Stimulated activated naive CD4-positive, alpha-beta T cell treated with Interleukin-2 at 50 U/mL for 16 hours (primary cell): ENCODE results near the gene TDP1.
"Not testable (repeated sequence)": the region's sequence is repeated elsewhere in the genome, so short reads cannot be mapped to it uniquely, and the experiment has no call there.

Experiments used
- DNase-seq: peaks from one replicate; lab custom pipeline; 2025; lab: John Stamatoyannopoulos, UW

TDP1 gene

GRCh38 chr14:90049390-90049789 lies 93.7 kb downstream of the TDP1 start:
- DNase-seq, result no peak

GRCh38 chr14:90050271-90050670 lies 94.5 kb downstream of the TDP1 start:
- no peak for DNase-seq

GRCh38 chr14:90053044-90053443 lies 97.3 kb downstream of the TDP1 start:
- DNase-seq, result no peak

- DNase-seq, result no peak
Measured at GRCh38 chr14:90054803-90055202, 99.1 kb downstream of the TDP1 start.

- DNase-seq, result no peak
Measured at GRCh38 chr14:90056826-90057225, 101.1 kb downstream of the TDP1 start.

DNA sequence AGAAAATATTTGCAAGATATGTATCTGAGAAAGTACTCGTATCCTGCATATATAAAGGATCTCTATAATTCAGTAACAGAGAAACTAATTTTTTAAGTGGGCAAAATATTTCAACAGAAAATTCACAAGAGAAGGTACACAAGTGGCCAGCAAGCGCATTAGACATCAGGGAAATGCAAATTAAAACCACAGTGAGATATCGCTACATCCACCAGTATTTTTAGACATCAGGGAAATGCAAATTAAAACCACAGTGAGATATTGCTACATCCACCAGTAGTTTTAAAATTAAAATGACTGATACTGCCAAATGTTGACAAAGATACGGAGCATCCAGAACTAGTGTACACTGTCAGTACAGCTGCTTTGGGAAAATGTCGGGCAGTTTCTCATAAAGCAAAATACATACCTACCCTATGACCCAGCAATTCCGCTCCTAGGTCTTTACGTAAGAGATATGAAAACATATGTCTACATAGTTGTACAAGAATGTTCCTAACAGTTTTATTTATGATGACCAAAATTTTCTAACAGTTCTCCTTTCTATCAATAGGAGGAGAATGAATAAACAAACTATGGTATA lies 103.2 kb downstream of the TDP1 start:
- DNase-seq, result no peak

GRCh38 chr14:90060312-90060964 lies 104.7 kb downstream of the TDP1 start:
- peak; percentile 40 for DNase-seq

DNA sequence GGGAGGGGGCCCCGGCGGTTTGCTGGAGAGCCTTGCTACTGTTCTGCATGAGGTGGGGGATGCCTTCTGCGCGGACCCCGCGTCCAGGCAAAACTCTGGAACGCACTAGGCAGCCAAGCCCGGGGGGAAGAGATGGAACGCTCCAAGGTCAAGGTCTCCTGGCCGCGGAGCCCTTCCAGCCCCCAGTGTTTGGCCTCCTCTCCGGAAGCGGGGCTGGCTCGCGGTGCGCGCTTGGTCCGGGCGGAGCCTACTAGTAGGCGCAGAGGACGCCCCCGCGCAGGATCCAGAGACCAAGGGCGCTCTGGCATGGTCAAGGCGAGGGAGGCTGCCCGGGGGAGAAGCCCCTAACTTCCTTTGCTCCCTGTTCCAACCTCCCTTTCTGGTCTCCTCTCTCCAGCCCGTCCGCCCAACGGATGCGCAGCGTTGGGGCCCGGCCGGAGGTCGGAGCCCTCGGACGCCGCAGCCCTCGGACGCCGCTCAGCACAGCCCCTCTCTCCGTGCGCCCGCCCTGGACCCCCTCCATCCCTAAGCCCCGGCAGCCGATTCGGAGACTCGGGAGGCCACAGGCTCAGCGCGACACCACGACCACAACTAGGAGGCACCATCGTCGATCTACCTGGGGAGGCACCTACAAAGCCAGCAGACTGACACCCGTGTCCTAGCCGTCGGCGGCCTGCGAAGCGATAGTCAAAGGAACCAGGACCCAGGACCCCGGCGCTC lies 105.4 kb downstream of the TDP1 start:
- no peak for DNase-seq

- no peak for DNase-seq
Measured at GRCh38 chr14:90061685-90062126, 106.0 kb downstream of the TDP1 start, which contains the start of gene KCNK13. Gene KCNK13, plus strand, starts transcription at chr14:90061994. Its CDS starts 212 bp downstream, at chr14:90062206.

DNA sequence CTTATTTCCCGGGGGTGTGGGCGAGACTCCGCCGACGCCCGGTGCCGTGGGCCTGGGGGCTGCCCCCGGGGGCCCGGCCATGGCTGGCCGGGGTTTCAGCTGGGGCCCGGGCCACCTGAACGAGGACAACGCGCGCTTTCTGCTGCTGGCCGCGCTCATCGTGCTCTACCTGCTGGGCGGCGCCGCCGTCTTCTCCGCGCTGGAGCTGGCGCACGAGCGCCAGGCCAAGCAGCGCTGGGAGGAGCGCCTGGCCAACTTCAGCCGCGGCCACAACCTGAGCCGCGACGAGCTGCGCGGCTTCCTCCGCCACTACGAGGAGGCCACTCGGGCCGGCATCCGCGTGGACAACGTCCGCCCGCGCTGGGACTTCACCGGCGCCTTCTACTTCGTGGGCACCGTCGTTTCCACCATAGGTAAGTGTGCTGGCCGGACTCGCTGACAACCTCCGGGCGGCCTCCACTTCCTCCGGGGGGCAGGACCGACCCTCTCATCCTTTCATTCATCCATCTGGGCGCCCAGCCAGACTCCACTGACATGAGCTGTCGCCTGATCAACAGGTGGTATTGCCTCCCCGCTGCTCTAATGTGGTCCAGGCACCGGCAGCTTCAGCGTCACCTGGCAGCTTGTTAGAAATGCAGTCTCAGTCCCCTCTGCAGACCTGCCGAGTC lies 106.5 kb downstream of the TDP1 start:
- no peak for DNase-seq

DNA sequence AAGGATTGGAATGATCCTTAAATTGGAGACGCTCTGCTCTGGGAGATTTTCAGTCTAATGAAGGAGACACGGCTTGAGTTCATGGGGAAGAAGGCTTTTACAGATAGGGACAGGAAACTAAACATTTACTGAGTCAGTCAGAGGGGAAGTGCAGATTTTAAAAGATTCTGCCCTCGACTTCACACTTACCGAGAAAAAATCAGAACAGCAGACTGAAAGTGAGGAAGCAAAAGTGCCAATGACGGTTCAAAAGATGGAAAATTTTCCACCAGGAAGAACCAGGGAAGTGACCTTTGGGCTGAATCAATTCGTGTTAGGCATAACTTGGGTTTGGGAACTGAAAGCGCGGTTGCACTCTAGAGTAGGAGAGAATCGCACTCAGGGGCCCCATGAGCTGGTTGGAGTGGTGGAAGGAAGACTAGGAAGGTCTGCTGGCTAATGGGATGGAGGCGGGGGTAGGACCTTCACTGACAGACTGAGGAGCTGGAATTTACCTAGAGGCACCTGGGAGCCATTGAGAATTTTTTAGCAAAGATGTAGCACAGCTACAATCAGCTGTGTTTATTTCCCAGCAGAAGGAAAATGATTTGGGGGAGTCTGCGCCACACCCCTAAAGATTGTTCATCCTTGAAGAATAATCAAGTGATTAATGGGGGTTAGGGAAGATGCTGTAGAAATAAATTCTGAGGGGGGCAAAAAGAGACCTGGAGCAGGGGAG lies 107.3 kb downstream of the TDP1 start:
- no peak for DNase-seq

GRCh38 chr14:90072350-90072749 lies 116.6 kb downstream of the TDP1 start:
- DNase-seq, result no peak

GRCh38 chr14:90079576-90079975 lies 123.8 kb downstream of the TDP1 start:
- no peak for DNase-seq

- no peak for DNase-seq
Measured at GRCh38 chr14:90087433-90087832, 131.7 kb downstream of the TDP1 start.

DNA sequence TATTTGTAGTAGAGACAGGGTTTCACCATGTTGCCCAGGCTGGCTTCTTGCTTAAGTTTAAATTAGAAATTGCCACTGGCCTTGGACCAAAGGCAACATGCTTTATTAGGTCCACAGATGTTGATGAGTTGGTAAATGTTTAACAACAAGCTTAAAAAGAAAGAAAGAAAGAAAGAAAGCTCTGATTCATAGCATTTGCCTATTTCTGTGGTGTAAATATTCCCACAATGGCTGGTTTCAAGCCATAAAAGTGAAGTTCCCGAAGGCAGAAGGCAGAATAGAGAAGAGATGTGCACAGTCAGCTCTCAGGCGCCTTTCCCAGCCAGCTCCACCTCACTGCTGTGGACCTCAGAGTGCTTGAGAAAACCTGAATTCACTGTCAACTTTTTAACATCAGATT lies 132.4 kb downstream of the TDP1 start:
- no peak for DNase-seq

DNA sequence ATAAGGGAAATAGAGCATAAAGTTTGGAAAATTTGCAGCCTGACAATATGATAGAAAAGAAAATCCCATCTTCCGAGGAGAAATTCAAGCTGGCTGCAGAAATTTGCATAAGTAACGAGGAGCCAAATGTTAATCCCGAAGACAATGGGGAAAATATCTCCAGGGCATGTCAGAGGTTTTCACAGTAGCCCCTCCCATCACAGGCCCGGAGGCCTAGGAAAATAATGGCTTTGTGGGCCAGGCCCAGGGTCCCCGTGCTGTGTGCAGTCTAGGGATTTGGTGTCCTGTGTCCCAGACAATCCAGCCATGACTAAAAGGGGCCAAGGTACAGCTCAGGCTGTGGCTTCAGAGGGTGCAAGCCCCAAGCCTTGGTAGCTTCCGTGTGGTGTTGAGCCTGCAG lies 133.8 kb downstream of the TDP1 start:
- not testable (repeated sequence) for DNase-seq

DNA sequence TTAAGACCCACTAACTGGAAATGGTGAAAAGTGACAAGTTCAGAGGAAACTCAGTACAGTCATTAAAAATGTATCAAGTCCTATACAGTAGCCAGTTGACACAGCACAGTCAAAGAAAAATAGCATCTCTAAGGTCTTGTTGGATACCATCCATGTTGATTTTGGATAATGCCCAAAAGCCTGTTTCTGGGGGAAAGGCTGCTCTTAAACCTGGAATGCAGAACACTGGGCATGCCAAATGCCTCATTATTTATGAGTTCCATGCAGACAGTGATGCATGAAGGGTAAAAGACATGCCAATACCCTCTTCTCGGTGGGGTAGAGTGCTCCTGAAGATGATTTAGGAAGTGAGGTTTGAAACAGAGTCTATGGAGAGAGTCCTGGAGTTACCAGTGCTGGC lies 135.7 kb downstream of the TDP1 start:
- no peak for DNase-seq

GRCh38 chr14:90093942-90094595 lies 138.3 kb downstream of the TDP1 start:
- no peak for DNase-seq
